ENCODE measurements around the gene MINDY1. TPM values are rescaled to one million over a fixed set of nuclear protein-coding genes. Genes with fewer than 3 reads are reported as not detected.

The MINDY1 gene
- total RNA-seq, 3 donors from 2014 or later = 26.2 to 33.5 (median 26.5) TPM

DNA sequence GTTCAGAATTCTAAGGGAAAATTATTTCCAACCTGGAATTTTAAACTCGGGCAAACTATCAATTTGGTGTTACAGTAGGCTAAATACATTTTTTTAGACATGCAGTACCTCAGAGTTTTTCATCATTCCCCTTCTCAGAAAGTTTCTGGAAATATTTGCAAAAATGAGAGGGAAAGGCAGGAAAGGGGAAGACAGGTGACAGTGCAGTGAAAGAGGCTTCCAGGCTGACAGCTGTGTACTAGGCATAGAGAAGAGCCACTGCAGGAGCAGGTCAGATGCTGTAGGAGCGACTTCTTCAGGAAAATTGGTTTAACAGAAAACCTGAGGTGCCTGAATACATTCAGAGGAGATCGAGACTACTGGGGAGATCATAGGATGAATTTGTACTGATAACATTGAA lies 52.0 kb downstream of the MINDY1 start:
- no peak for TF ChIP-seq POLR2A (IDR thresholded peaks at IDR 0.05)
- TF ChIP-seq, protein P1, sequence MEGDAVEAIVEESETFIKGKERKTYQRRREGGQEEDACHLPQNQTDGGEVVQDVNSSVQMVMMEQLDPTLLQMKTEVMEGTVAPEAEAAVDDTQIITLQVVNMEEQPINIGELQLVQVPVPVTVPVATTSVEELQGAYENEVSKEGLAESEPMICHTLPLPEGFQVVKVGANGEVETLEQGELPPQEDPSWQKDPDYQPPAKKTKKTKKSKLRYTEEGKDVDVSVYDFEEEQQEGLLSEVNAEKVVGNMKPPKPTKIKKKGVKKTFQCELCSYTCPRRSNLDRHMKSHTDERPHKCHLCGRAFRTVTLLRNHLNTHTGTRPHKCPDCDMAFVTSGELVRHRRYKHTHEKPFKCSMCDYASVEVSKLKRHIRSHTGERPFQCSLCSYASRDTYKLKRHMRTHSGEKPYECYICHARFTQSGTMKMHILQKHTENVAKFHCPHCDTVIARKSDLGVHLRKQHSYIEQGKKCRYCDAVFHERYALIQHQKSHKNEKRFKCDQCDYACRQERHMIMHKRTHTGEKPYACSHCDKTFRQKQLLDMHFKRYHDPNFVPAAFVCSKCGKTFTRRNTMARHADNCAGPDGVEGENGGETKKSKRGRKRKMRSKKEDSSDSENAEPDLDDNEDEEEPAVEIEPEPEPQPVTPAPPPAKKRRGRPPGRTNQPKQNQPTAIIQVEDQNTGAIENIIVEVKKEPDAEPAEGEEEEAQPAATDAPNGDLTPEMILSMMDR (IDR thresholded peaks at IDR 0.05) = no peak
- TF ChIP-seq POLR2AphosphoS5 (IDR thresholded peaks at IDR 0.05) = no peak
- no peak overlapping the region for H3K27ac ChIP-seq
- H3K36me3 ChIP-seq = peaks cover 17% of the 10 kb centered on the region
- H3K9me3 ChIP-seq = no peaks in the 10 kb centered on the region
- no peak for DNase-seq (ENCODE audit: low spot score in 2 of 2)
- no peaks in the 10 kb centered on the region for H3K4me1 ChIP-seq
- no peaks in the 10 kb centered on the region for H3K27me3 ChIP-seq
- H3K4me3 ChIP-seq = no peak overlapping the region
- intact Hi-C loops (cut with DNase I; ENCODE audit: low total_unique reads) = no loop called here

Other genes with a start within 250 kb of the MINDY1 start
- gene CTSS, start 241.1 kb downstream of the MINDY1 start, total RNA-seq = 100 to 1,000 TPM in 2 of 3 donors, 10 to 100 TPM in 1; 36.1 to 218 (median 153) TPM
- 100 to 1,000 TPM; 111 to 590 (median 204) TPM for gene CTSK, start 198.6 kb downstream of the MINDY1 start, total RNA-seq
- 10 to 100 TPM; 62.5 to 76.5 (median 72.1) TPM for gene ARNT, start 130.3 kb downstream of the MINDY1 start, total RNA-seq
- gene CTXND2, start 119.8 kb downstream of the MINDY1 start, total RNA-seq = not detected
- gene SETDB1, start 80.5 kb downstream of the MINDY1 start, total RNA-seq = 10 to 100 TPM; 33.4 to 44.6 (median 41.0) TPM
- 100 to 1,000 TPM; 121 to 131 (median 128) TPM for gene CERS2, start 32.1 kb downstream of the MINDY1 start, total RNA-seq
- 10 to 100 TPM in 1 of 3 donors, 1 to 10 TPM in 1, not detected in 1; 3.6 to 13.0 TPM for gene ANXA9, start 24.6 kb downstream of the MINDY1 start, total RNA-seq
- 10 to 100 TPM; 21.6 to 34.1 (median 32.8) TPM for gene PRUNE1, start 1.5 kb upstream of the MINDY1 start, total RNA-seq
- gene BNIPL, start 29.7 kb upstream of the MINDY1 start, total RNA-seq = 10 to 100 TPM in 2 of 3 donors, under 1 TPM in 1; 0.16 to 47.1 (median 17.0) TPM
- gene C1orf56, start 40.8 kb upstream of the MINDY1 start, total RNA-seq = 1 to 10 TPM; 4.6 to 8.3 (median 7.6) TPM
- 100 to 1,000 TPM in 1 of 3 donors, 10 to 100 TPM in 2; 49.4 to 130 (median 85.9) TPM for gene CDC42SE1, start 52.7 kb upstream of the MINDY1 start, total RNA-seq
- 1 to 10 TPM in 2 of 3 donors, under 1 TPM in 1; 0.16 to 1.9 (median 1.3) TPM for gene MLLT11, start 53.5 kb upstream of the MINDY1 start, total RNA-seq
- 10 to 100 TPM; 19.5 to 32.0 (median 20.6) TPM for gene GABPB2, start 63.9 kb upstream of the MINDY1 start, total RNA-seq
- gene SEMA6C, start 139.7 kb upstream of the MINDY1 start, total RNA-seq = 1 to 10 TPM; 2.9 to 6.4 (median 5.2) TPM
- gene TNFAIP8L2, start 149.7 kb upstream of the MINDY1 start, total RNA-seq = 1 to 10 TPM; 5.6 to 6.9 (median 5.7) TPM
- 10 to 100 TPM; 11.7 to 17.0 (median 14.8) TPM for gene LYSMD1, start 159.0 kb upstream of the MINDY1 start, total RNA-seq
- 10 to 100 TPM; 14.9 to 23.8 (median 23.6) TPM for gene SCNM1, start 159.2 kb upstream of the MINDY1 start, total RNA-seq
- under 1 TPM in 1 of 3 donors, not detected in 2; 0.73 TPM for gene TMOD4, start 169.1 kb upstream of the MINDY1 start, total RNA-seq
- gene VPS72, start 183.3 kb upstream of the MINDY1 start, total RNA-seq = 10 to 100 TPM; 34.6 to 49.0 (median 34.7) TPM
- gene PIP5K1A, start 191.7 kb upstream of the MINDY1 start, total RNA-seq = 10 to 100 TPM; 38.1 to 87.2 (median 61.6) TPM
- 100 to 1,000 TPM; 108 to 188 (median 140) TPM for gene PSMD4, start 247.8 kb upstream of the MINDY1 start, total RNA-seq

All from breast epithelium (tissue), 4 donors.